Activated CD8-positive, alpha-beta memory T cell treated with anti-CD3 and anti-CD28 coated beads, Interleukin-2, amount 50 U/mL, for 24 hours (primary cell): ENCODE measurements around the gene GPR45.

ENCODE experiments used
- DNase-seq: peaks from one replicate; pipeline ENCODE4 v3.0.0-alpha.2; 2020; ENCODE audit errors: extremely low read depth

GPR45 gene

DNA sequence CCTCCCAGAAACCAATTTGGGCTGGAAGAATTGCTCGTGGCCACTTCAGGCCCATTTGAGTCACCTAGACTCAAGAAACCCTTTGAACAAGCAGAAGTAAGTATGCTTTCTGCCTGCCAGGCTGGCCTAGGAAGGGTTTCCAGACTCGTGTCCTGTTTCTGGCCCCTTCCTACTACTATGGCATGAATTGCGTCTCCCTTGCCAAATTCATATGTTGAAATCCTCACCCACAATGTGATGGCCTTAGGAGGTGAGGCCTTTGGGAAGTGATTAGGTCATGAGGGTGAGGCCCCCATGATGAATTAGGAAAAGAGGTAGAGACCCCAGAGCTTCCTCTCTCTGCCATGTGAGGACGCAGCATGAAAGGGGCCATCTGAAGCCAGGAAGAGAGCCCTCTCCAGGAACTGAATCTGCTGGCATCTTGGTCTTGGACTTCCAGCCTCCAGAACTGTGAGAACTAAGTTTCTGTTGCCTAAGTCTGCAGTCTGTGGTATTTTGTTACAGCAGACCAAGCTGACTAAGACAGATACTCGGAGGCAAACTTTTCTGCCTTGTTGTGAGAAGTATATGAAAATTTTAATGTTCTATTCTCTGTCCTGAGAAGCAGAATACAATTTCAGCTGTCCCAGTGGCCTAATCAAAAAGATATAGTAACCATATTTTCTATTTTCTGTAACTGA, 13.1 kb downstream of the GPR45 start:
- no peak for DNase-seq

DNA sequence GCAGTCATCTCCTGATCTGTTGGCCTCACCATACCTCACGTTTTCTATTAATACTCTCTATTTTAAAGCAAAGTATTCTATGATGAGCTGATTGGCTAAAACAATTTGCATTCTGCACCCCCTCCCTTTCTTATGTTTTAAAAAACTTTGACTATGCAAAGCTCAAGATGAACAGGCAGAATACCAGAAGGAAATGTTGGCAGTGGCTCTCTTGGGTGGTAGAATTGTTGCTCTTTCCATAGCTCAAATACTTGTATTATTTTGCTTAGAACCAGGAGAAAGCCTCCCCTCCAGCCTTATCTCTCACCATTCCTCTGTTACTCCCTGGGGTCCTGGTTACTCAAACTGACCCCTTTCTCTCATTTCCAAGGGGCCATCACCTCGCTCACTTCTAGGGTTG, 14.4 kb downstream of the GPR45 start:
- DNase-seq = no peak

DNA sequence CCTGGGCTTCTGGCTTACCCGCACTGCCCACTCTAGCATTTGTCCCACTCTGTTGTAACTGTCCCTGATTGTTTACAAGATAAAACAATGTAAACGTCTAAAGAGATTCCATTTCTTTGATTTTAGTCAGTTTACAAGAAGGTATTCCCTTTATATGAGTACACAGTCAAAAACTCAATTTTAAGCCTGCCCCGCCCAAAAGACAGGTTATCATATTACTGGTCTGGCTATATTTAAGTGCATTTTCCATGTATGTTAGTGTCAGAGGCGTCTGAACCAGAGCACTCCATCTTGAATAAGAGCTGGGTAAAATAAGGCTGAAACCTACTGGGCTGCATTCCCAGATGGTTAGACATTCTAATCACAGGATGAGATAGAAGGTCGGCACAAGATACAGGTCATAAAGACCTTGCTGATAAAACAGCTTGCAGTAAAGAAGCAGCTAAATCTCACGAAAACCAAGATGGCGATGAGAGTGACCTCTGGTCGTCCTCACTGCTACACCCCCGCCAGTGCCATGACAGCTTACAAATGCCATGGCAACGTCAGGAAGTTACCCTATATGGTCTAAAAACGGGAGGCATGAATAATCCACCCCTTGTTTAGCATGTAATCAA, 15.0 kb downstream of the GPR45 start:
- DNase-seq = no peak

DNA sequence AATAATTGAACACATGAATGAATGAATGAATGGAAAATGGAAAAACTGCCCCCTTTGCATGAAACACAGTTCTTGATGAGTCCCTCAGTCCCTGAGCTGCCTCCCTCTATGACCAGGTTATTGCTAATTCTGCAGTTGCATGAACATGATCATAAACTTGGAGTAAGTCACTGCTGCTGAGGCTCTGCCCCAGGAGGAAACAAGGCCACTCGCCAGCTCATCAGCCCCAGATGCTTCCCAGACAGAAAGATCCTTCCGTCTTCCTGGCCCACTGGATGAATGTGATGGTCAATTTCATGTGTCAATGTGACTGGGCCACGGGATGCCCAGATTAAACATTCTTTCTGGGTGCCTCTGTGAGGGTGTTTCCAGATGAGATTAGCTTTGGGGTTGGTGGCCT, 16.4 kb downstream of the GPR45 start:
- no peak for DNase-seq

DNA sequence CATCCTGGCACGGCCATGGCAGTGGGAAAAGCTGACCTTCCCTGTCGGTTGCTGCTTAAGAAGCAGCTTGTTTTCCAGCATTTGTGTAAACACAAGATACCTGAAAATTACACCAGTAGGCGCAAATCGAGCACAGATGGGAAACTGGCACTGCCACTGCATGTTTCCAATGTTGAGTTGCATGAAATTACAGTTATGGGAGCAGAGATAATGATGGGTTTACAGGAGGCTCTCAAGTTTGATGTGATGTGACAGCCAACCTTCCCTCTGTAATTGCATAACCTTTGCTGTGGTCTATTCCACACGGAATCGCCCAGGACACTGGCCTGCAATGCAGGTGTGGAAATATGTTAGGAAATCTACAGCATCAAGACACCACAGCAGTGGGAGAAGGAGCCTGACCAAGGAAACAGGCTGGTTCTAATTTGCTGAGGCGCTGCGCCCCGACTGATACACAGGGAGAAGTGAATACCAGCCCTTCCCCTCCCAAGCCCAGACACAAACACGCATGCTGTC, 17.4 kb downstream of the GPR45 start:
- DNase-seq = no peak

DNA sequence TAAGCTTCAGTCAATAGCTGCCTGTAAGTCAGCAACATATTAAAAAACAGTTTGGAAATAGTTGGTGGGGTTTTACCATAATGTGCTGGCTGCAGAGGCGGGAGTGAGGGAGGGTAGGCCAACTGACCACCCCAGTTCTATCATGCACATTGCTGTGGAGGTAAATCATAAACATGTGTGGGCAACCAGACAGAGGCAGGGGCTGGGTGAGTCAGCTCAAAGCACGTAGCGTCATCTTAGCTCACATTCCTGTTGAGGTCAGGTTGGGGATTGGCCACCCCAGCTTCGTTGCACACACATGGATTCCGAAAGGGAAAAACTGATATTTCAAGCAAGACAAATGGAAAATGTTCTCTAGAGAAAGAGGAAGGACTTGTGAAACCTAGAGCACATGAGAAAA, 19.5 kb downstream of the GPR45 start:
- DNase-seq = no peak

DNA sequence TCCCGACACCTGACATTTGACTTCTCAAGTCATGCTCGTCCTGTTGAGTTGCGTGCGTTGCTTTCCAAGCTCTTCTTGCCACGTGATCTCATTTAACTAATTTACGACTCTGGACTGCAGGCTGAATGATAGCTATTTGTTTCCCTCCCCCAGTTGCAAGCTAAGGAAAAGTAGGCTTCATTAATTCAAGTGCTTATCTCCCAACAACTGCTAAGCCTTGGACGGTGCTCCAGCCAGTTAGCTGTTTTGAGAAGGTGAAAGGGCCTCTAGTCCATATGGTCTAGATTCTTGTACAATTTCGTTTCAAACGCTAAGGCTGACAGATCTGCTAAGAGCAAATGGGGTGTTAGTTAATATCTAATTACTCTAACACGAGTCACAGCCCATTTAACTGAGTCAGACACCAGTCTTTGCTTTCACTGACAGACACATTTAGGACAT, 21.1 kb downstream of the GPR45 start:
- DNase-seq = no peak

DNA sequence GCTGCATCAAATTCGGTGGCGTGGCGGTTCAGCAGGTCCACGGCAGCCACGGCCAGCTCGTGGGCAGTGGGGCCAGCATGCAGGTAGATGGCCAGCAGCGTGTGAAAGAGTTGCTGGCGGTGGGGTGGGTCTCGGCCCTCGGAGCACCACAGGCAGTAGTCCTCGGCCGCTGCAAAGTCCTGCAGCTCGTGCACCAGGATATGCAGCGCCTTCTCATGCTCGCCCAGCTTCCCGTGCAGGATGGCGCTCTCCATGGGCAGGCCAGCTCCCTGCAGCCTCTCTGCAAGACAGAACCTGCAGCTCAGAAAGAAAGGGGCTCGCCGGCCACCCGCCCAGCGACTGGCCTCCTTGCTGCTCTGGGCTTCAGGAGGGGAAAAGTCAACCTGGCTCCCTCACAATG, 27.9 kb downstream of the GPR45 start:
- no peak for DNase-seq

DNA sequence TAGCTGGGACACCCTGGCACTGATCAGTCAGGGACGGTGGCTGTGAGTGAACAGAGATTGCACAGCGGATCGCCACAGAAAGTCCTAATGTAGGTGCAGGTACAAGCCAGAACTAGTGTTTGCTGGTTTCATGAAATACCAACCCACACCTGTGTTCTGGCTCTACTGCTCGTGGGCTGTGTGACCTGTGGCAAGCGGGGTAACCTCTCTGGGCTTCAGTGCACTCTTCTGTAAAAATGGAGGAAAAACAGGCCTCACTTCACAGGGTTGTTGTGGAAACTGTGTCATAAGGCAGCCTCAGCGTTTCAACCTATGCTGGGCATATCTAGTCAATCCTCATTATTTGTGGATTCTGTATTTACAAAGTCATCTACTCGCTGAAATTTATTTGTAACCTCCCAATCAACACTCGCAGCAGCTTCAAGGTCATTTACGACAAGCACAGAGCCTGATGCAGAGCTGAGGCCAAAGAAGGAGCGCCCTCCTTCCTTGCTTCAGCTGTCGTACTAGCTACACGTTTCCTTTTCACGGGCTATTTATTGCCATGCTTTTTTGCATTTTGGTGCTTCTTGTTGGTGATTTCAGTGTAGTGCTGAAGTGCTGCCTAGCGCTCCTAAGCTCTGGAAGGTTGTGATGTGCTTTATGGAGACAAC, 30.0 kb downstream of the GPR45 start:
- no peak for DNase-seq

DNA sequence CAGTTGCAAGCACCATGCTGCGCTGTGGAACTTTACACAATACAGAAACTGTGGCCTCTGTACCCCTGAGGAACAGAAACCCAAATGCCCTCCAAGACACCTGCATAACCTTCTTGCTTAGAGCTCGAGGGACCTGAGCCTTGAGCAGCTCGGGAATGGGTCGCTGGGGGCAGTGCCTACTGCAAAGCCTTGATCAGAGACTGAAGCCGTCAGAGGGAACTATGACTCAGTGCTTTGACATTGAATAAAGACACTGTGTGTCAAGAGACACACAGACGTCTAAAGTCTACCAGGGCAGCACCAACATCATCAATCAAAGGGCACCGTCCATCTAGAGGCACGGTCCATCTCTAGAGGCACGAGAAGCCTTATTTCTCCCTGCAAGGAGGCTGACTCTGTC, 30.6 kb downstream of the GPR45 start:
- DNase-seq = no peak

DNA sequence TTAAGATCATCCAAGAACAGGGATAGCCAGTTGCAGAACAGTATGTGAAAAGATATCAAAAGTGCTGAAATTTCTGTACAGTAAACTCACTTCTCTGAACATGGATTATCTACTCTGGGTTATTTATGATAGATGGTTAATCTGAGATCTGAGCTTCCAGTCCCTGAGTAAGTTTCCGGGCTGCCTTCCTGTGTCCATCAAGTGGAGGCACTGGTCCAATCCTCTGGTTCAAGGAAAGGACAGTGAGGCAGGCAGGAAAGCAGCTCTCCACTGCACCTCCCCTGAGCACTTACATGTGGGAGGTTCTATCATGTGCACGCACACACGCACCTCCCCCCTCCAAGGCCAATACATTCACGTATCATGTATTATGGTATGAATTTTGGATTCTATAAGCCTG, 32.5 kb downstream of the GPR45 start:
- DNase-seq = no peak

DNA sequence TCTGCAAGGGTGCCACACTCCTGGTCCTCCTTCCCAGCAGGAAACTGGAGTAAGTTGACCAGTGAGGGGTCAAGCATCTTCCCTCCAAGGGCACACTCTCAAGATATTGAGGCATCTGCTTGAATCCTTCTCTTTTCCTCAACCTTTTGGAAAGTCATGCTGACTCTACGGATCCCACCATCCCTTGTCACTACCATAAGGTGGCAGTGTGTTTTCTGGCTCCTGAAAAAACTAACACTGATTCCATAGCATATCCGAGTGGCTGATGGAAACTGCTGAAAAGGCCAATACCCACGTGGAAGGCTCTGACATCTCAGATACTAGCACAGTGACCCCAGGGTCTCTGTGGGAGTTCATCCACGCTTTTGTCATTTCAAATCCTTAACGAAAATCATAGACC, 37.1 kb downstream of the GPR45 start:
- DNase-seq = no peak

DNA sequence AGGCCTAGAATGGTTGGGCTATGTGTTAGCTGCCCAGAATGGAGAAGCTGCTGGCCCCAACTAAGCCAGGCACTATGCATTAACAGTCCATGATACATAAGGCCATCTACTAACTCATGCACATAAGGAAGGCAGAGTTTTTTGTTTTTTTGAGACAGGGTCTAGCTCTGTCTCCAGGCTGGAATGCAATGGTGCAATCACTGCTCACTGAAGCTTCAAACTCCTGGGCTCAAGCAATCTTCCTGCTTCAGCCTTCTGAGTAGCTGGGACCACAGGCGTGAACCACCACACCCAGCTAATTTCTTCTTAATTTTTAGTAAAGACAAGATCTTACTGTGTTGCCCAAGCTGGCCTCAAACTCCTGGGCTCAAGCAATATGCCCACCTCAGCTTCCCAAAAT, 37.6 kb downstream of the GPR45 start:
- DNase-seq = no peak

DNA sequence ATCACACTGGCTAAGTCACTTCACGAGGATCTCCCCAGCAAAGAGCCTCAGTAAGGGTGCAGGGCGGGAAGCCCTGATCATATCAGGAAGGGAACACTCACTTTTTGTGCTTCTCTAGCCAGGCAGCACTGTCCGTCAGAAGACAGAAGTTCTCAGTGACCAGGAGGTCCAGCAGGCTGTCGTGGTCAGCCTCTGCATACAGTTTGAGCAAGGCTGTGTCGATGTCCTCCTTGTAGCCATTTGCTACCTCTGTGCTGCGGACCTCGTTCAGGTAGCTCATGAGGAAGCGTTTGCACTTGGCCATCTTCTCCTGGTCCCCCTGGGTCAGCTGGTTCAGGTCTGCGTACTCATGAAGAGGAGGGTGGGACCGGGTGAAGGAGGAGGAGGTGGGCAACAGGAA, 38.7 kb downstream of the GPR45 start:
- no peak for DNase-seq

DNA sequence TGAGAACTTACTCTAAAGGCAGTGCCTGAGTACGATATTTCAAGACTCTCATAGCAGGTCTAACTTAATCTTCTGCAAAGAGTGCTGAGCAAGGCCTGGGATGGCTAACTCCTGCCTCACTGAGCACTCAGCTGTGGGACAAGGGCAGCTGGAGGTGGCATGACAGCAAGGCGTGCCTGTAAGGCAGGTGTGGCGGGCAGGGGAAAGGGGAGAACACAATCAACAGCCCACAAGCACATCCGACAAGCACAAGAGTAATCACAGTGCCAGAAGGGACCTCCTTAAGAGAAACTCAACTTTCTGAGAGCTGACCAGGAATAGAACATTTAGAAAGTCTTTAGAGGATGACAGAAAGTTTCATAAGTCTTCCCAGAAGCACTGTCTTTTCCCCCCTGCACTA, 42.0 kb downstream of the GPR45 start:
- DNase-seq = no peak

DNA sequence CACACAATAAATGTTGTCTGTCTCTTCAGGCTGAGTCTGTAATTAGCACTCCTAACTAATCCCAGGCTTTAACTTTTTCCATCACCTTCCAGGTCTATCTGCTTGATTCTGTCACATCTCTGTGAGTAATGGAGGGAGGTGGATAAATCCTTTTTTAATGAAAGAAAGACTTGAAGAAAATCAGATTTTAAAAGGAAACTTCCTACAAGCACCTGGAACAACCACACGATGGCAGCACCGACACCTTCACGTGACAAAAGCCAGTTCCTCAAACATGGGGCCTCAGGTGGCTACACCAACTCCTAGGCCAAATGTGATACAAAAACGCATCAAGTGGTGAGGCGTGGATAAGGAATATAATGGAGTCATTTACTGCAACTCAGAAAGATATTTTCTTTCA, 46.1 kb downstream of the GPR45 start:
- DNase-seq = no peak

DNA sequence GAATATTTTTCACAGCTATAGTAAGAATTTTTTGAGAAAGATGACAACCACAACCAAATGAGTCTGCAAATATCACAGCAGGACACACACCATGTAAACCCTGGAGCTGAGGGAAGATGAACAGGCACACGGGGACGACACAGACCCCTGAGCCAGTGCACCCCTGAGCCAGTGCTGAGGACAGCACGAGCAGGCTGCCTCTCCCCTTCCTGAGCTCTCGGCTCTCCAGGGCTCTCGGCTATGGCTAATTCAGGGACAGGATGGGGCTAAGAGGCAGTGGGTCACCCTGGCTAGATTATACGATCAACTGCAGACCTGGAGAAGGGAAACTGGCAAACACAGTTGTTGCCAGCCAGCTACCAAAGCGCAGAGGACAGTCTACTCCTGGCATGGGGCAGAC, 46.6 kb downstream of the GPR45 start:
- DNase-seq = no peak

DNA sequence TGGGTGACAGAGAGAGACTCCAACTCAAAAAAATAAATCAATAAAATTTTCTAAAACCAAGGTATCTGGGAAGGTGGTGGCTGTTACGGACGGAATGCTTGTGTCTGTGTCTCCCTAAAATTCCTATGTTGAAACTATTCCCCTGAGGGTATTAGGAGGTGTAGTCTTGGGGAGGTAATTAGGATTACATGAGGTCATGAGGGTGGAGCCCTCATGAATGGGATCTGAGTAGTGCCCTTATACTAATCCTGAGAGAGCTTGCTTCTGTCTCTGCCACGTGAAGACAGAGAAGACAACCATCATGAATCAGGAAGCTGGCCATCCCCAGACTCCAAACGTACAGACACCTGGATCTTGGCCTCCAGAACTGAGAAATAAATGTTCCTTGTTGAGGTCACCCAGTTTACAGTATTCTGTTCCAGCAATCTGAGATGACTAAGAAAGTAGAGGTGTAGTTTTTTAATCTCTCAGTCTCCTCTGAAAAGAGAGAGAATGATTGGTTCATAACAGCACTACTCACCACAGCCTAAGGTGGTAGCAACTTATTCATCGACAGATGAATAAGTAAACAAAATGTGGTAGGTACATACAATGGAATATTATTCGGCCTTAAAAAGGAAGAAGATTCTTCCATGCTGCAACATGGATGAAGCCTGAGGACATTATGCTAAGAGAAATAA, 49.6 kb downstream of the GPR45 start:
- DNase-seq = no peak

DNA sequence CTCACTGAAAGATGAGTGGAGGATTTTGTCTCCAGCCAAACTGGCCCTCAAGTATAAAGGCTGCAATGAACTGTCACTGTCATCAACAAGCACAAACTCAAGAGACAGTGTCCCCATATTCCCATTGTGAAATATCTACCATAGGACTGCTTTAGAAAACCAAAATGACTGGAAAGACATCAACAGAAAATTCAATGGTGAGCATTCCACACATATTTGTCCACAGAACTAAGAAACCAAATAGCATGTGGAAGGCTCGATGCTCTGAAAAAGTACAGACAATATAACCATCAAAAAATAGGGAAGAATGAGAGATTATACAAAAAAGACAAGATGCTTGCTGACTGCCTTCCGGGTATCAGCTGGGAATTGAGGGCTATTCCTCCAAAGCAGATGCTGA, 50.4 kb downstream of the GPR45 start:
- no peak for DNase-seq
